DMS114 treated with DMSO at 0.1 percent for 48 hours (cell line): Measurements from ENCODE around the gene GRM7.

ENCODE experiments used
- DNase-seq: peaks from one replicate; lab custom pipeline; 2025; ENCODE audit not compliant: unreplicated experiment; lab: John Stamatoyannopoulos, UW

Gene GRM7

DNA sequence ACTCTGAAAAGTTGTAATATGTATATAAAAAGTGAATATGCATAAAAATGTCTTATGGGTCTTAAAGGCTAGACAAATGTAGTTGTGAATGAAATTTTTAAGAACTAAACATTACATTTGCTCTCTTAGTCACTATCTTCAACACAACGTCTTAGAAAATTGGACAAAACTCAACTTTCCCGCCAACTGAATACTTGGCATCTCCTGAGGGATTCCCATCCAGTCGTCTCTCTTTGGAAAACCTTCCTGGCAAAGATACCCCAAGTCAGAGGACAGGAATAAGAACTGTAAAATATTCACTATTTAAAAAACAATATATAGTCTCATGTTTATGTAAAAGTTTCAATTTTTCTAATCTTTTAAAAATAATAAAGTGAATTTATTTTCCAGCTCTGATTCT lies 354.8 kb downstream of the GRM7 start:
- no peak for DNase-seq

GRCh38 chr3:7226393-7226792 lies 365.5 kb downstream of the GRM7 start:
- no peak for DNase-seq

DNA sequence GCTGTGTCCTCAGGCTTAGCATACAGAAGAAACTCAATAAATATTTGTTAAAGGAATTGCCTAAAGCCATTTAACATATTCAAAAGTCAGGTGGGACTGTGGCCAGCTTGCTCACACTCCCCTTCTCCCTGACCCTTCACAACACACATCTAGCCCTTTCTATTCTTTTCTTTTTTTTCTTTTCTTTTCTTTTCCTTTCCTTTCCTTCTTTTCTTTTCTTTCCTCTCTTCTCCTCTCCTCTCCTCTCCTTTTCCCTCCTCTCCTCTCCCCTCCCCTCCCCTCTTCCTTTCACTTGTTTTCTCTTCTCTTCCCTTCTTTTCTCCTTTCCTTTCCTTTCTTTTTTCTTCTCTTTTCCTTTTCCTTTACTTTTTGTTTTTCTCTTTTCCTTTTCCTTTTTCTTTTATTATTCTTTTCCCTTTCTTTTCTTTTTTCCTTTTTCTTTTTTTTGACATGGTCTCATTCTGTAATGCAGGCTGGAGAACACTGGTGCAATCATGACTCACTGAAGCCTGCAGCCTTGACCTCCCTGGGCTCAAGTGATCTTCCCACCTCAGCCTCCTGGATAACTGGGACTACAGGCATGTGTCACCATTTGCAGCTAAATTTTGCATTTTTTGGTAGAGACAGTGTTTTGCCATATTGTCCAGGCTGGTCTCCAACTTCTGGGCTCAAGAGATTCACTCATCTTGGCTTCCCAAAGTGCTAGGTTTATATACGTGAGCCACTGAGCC lies 377.8 kb downstream of the GRM7 start:
- no peak for DNase-seq

- no peak for DNase-seq
These were observed 380.8 kb downstream of the GRM7 start for GRCh38 chr3:7241584-7242302.

- no peak for DNase-seq
These were observed 381.4 kb downstream of the GRM7 start for GRCh38 chr3:7242303-7242635.

DNA sequence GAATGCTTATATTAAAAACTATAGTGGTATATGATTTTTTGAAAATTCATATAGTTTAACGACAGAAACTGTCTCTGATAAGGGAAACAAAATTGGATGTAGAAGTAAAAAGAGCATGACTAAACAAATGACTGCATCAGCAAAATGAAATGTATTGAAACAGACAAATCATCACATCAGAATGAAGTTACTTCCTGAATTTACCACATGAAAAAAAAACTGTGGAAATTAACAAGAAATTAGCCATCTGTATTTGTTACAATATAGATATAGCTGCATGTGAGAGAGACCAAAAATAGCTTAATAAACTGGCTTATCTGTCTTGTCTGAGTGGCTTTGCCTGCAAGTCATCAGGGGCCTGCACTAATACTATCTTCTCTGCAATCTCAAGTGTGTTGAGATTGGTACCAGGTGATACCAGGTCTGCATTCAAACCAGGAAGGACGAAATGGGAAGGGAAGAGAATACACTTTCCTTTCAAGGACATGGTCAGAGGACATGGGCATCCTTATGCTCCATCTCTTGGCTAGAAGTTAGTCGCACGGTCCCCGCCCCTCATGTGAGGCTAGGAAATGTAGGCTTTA lies 388.7 kb downstream of the GRM7 start:
- no peak for DNase-seq

GRCh38 chr3:7254251-7254650 lies 393.3 kb downstream of the GRM7 start:
- no peak for DNase-seq

- no peak for DNase-seq
These were observed 400.1 kb downstream of the GRM7 start for GRCh38 chr3:7260975-7261374.

GRCh38 chr3:7263347-7264195 lies 402.7 kb downstream of the GRM7 start:
- no peak for DNase-seq

GRCh38 chr3:7264196-7264526 lies 403.2 kb downstream of the GRM7 start:
- no peak for DNase-seq

GRCh38 chr3:7265736-7266135 lies 404.8 kb downstream of the GRM7 start:
- no peak for DNase-seq

DNA sequence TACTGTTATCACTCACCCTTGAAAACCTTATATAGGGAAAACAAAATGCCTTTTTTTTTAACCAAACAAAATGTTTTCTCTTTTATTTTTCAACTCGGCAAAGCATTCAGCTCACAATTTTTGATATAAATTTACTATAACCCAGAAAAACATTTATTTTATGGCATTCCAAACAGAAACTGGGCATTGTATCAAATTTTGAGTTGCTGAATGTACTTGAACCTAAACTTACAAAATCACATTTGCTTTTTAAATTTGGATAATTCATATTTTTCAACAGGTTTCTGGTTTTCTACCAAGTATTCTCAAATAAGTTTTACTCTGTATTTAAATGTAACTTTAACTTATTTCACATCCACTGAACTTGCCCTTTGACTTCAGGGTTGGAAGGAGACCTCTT lies 405.6 kb downstream of the GRM7 start:
- DNase-seq = no peak

DNA sequence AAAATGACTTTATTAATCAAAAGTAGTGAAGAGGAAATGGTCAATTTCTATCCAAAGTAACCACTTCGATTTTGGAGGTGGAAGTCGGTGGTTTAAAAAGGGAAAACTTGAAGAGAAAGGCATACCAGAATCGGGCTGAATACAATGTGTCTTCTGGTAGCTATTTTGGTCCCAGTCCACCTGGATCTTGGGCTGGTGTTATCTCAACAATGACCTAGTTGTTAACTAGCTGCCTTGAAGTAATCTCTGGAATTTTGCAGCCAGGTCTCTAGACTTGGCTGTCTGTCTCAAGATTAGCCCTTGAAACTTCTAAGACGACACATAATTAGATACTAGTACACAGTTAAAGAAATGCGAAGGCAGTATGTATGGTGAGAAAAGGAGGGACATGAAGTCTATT lies 409.8 kb downstream of the GRM7 start:
- DNase-seq = no peak

DNA sequence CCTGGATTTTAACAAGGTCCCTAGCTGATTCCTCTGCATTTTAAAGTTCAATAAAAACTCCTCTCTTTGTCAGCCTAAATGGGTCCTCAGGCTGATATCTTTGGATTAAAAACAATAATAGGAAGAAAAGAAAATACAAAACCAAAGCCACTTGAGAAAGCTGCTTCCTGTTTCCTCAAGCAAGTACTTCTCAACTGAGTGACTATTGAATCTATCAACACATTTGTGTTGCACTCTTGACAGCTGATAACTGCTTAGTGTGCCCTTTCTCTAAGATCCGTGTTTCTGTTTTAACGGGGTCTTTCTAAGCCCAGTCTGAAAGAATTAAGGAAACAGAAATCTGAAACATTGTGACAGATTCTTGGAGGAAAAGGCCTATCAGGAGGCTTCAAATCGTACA lies 410.7 kb downstream of the GRM7 start:
- DNase-seq = no peak

DNA sequence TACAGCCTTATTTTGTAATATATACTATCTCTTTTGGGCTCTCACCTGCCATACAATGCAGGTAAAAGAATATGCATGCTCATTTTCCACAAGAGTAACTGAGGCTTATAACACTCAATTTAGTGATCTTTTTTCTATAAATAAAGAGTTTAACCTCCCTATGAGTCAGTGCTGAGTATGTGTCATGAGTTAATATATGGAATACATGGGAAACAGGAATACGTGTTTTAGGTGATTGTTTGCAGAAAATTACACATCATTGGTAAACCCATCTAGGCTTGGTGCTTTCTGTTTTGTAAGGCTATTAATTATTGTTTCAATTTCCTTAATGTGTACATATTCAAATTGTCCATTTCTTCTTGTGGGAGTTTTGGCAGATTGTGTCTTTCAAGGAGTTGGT lies 411.3 kb downstream of the GRM7 start:
- DNase-seq = no peak

DNA sequence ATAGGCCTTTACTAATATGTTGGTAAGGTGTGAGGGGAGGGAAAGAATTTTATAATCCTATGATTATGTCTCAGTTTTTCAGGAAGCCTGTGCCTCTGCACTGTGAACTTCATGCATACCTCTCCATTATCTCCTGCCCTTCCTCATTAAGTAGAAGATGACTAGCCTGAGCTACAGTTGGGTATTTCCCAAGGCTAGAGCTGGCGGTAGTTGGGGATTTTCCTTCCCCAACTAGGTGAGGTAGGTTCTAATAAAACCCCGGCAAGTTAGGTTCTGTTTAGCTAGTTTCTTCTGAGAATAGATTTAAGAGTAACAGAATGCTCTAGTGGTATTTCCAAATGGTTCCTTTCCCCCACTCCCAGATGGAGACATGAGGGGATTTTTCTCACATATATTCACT lies 414.5 kb downstream of the GRM7 start:
- no peak for DNase-seq

- no peak for DNase-seq
These were observed 419.4 kb downstream of the GRM7 start for GRCh38 chr3:7280318-7280717.

- no peak for DNase-seq
These were observed 422.1 kb downstream of the GRM7 start for GRCh38 chr3:7282988-7283387.

DNA sequence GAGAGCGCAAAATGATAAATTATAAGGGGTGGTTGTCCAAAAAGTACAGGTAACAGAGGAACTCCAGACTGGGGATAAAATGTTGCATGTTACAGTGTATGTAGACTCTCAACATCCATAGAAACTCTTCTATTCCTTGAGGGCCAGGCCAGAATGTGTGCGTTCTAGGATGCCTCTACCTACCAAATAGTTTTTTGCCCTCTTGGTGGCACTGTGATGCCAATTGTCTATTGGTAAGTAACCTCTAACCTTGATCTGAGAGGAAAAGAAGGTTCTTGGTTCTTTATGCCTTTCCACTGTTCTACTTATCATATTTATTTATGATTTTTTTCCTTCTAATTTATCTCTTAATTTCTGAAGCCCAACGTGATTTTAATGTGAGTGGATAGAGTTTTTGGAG lies 424.6 kb downstream of the GRM7 start:
- no peak for DNase-seq

GRCh38 chr3:7288133-7288532 lies 427.2 kb downstream of the GRM7 start:
- no peak for DNase-seq

- no peak for DNase-seq
These were observed 428.2 kb downstream of the GRM7 start for GRCh38 chr3:7289121-7289520.
